OCI-LY7 (cell line): ENCODE data around the gene ZBTB48.

Experiments used
- EZH2phosphoT487 ChIP-seq: fragments of 200-600 bp; sonication (generic); IDR thresholded peaks from 2 replicates; pipeline ENCODE4 v1.6.1; 2018; ENCODE audit warnings: low read depth, borderline replicate concordance, mild to moderate bottlenecking, mixed run types, antibody characterized with exemption, low read length, moderate library complexity, mixed read lengths
- TF ChIP-seq, protein P1 (sequence below): fragments of 200-600 bp; sonication (generic); conservative IDR thresholded peaks from 2 replicates; pipeline ENCODE4 v1.5.1; 2014; ENCODE audit warnings: mild to moderate bottlenecking, antibody characterized with exemption, low read length, moderate library complexity, mixed read lengths

DNA sequence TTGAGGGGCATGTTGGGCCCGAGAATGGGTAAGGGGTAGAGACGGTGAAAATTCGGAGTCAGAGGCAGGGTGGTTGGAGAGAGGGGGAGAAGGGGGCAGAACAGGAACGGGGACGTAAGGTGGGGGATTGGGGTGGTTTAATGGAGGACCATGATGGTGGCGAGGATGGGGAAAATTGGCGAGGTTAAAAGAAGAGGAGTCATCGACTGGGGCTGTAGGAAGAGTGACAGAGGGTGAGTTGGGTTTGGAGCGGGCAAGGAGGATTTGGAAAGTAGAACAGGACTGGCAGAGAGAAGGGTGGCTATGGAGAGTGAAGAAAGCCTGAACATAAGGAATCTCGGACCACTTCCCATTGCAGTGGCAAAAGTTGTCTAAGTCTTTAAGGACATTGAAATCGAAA, 10.8 kb upstream of the ZBTB48 start:
- TF ChIP-seq, protein P1, sequence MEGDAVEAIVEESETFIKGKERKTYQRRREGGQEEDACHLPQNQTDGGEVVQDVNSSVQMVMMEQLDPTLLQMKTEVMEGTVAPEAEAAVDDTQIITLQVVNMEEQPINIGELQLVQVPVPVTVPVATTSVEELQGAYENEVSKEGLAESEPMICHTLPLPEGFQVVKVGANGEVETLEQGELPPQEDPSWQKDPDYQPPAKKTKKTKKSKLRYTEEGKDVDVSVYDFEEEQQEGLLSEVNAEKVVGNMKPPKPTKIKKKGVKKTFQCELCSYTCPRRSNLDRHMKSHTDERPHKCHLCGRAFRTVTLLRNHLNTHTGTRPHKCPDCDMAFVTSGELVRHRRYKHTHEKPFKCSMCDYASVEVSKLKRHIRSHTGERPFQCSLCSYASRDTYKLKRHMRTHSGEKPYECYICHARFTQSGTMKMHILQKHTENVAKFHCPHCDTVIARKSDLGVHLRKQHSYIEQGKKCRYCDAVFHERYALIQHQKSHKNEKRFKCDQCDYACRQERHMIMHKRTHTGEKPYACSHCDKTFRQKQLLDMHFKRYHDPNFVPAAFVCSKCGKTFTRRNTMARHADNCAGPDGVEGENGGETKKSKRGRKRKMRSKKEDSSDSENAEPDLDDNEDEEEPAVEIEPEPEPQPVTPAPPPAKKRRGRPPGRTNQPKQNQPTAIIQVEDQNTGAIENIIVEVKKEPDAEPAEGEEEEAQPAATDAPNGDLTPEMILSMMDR = no peak
- TF ChIP-seq EZH2phosphoT487 = no peak
